Bronchial epithelial cell (primary cell): ENCODE results near the gene SNX25. TPM values are rescaled to one million over a fixed set of nuclear protein-coding genes. Genes with fewer than 3 reads are reported as not detected.

Experiments used
- DNase-seq: peaks from one replicate; pipeline ENCODE4 v3.0.0-alpha.2; 2010; ENCODE audit warnings: low read depth
- FAIRE-seq: peaks from 2 replicates; lab custom pipeline; 2011; peaks lifted over from hg19 to GRCh38; lab: Jason Lieb, UNC
- H3K27me3 ChIP-seq: 2 replicates; pipeline ENCODE4 v1.5.1; 2011; ENCODE audit warnings: low read length; ENCODE audit not compliant: control insufficient read depth, insufficient read depth
- H3K36me3 ChIP-seq: 2 replicates; pipeline ENCODE4 v1.5.1; 2011; ENCODE audit warnings: low read length; ENCODE audit not compliant: control insufficient read depth, insufficient read depth
- H3K4me3 ChIP-seq: 2 replicates; pipeline ENCODE4 v1.5.1; 2011; ENCODE audit warnings: mild to moderate bottlenecking, low read depth, low read length, control low read depth
- CTCF ChIP-seq: IDR thresholded peaks from 2 replicates; pipeline ENCODE4 v1.5.1; 2011; ENCODE audit warnings: mild to moderate bottlenecking, moderate library complexity, low read length, control low read depth, inconsistent platforms; ENCODE audit not compliant: insufficient read depth, severe bottlenecking
- total RNA-seq: library from RNA; depleted of rRNA; stranded (reverse); fragments of >200 nt; gene quantifications from 2 replicates; pipeline ENCODE4 v1.2.1, GENCODE V29; 2014

SNX25 gene
- total RNA-seq, 1 donor from 2014 or later, result 18.4 TPM

- FAIRE-seq, result no peak
- H3K4me3 ChIP-seq, result no peak overlapping the region
Measured at GRCh38 chr4:185182239-185182638, 27.2 kb upstream of the SNX25 start.

GRCh38 chr4:185183622-185184281 lies 25.6 kb upstream of the SNX25 start:
- Histone ChIP-seq H3K27me3 (no peaks in the 10 kb centered on the region), H3K36me3 (peaks cover 2% of the 10 kb centered on the region), H3K4me3 (no peak overlapping the region)
- no peak for FAIRE-seq
- peak; percentile 82 for DNase-seq
- TF ChIP-seq CTCF, result peak; percentile 57

More at GRCh38 chr4:185182239-185182638, 27.2 kb upstream of the SNX25 start:
- no peak for TF ChIP-seq CTCF
- Histone ChIP-seq H3K36me3 (no peaks in the 10 kb centered on the region), H3K27me3 (no peaks in the 10 kb centered on the region)
- DNase-seq, result no peak

- no peak for TF ChIP-seq CTCF
- Histone ChIP-seq H3K4me3 (no peak overlapping the region), H3K36me3 (peaks cover 9% of the 10 kb centered on the region), H3K27me3 (no peaks in the 10 kb centered on the region)
- DNase-seq, result no peak
- no peak for FAIRE-seq
Measured at GRCh38 chr4:185186769-185187168, 22.6 kb upstream of the SNX25 start.

- Histone ChIP-seq H3K36me3 (peaks cover 9% of the 10 kb centered on the region), H3K27me3 (no peaks in the 10 kb centered on the region), H3K4me3 (no peak overlapping the region)
- DNase-seq (no peak), FAIRE-seq (no peak)
- no peak for TF ChIP-seq CTCF
Measured at GRCh38 chr4:185189606-185190305, 19.6 kb upstream of the SNX25 start.

GRCh38 chr4:185190306-185190856 lies 19.0 kb upstream of the SNX25 start:
- Histone ChIP-seq H3K4me3 (no peak overlapping the region), H3K36me3 (peaks cover 9% of the 10 kb centered on the region), H3K27me3 (no peaks in the 10 kb centered on the region)
- TF ChIP-seq CTCF, result no peak
- DNase-seq (no peak), FAIRE-seq (no peak)
